ENCODE measurements around the gene MACF1. TPM values are rescaled to one million over a fixed set of nuclear protein-coding genes. Genes with fewer than 3 reads are reported as not detected.

The MACF1 gene
- total RNA-seq, 1 experiment from 2014 or later = 6.2 TPM

GRCh38 chr1:39214998-39215873 is 10.7 kb downstream of the MACF1 start:
- no peaks in the 10 kb centered on the region for H3K36me3 ChIP-seq (ENCODE audit: insufficient read depth, low read length)
- H3K9me2 ChIP-seq (replicated peaks; ENCODE audit: insufficient read depth, low read length) = no peaks in the 10 kb centered on the region
- no peaks in the 10 kb centered on the region for H4K20me1 ChIP-seq (ENCODE audit: insufficient read depth, low read depth, low read length)
- peak overlapping the region; percentile 54 for H3K4me2 ChIP-seq (ENCODE audit: low read depth, low read length, poor library complexity, severe bottlenecking)
- no peak overlapping the region for H3K27ac ChIP-seq (ENCODE audit: low read length)
- H3K9ac ChIP-seq (ENCODE audit: low read length) = no peak overlapping the region
- no peaks in the 10 kb centered on the region for H3K79me2 ChIP-seq (ENCODE audit: low read length)
- peak overlapping the region; percentile 32; the same call in 1 of the 2 replicates for H2AFZ ChIP-seq (ENCODE audit: low read length)
- DNase-seq = peak; percentile 43
- H3K9me3 ChIP-seq (ENCODE audit: low read length) = no peaks in the 10 kb centered on the region
- H3K4me3 ChIP-seq (ENCODE audit: low read length) = peak overlapping the region; percentile 44
- no peaks in the 10 kb centered on the region for H3K27me3 ChIP-seq (ENCODE audit: low read length)
- H3K4me1 ChIP-seq (ENCODE audit: low read length) = peaks cover 22% of the 10 kb centered on the region

- no peak for DNase-seq
- Histone ChIP-seq H3K27me3 (ENCODE audit: low read length) (no peaks in the 10 kb centered on the region), H3K79me2 (ENCODE audit: low read length) (no peaks in the 10 kb centered on the region), H3K9me3 (ENCODE audit: low read length) (no peaks in the 10 kb centered on the region), H3K9ac (ENCODE audit: low read length) (no peak overlapping the region), H3K4me3 (ENCODE audit: low read length) (no peak overlapping the region), H3K4me1 (ENCODE audit: low read length) (peaks cover 22% of the 10 kb centered on the region), H3K9me2 (replicated peaks; ENCODE audit: insufficient read depth, low read length) (no peaks in the 10 kb centered on the region), H3K27ac (ENCODE audit: low read length) (no peak overlapping the region), H2AFZ (ENCODE audit: low read length) (no peak overlapping the region), H4K20me1 (ENCODE audit: insufficient read depth, low read depth, low read length) (no peaks in the 10 kb centered on the region), H3K36me3 (ENCODE audit: insufficient read depth, low read length) (no peaks in the 10 kb centered on the region), H3K4me2 (ENCODE audit: low read depth, low read length, poor library complexity, severe bottlenecking) (no peak overlapping the region)
Observed at GRCh38 chr1:39216771-39217170, 12.3 kb downstream of the MACF1 start.

- Histone ChIP-seq H3K27me3 (ENCODE audit: low read length) (no peaks in the 10 kb centered on the region), H3K4me2 (ENCODE audit: low read depth, low read length, poor library complexity, severe bottlenecking) (no peak overlapping the region), H4K20me1 (ENCODE audit: insufficient read depth, low read depth, low read length) (no peaks in the 10 kb centered on the region), H3K27ac (ENCODE audit: low read length) (no peak overlapping the region), H2AFZ (ENCODE audit: low read length) (no peak overlapping the region), H3K9me2 (replicated peaks; ENCODE audit: insufficient read depth, low read length) (no peaks in the 10 kb centered on the region), H3K4me1 (ENCODE audit: low read length) (peaks cover 5% of the 10 kb centered on the region), H3K9ac (ENCODE audit: low read length) (no peak overlapping the region), H3K36me3 (ENCODE audit: insufficient read depth, low read length) (no peaks in the 10 kb centered on the region), H3K79me2 (ENCODE audit: low read length) (no peaks in the 10 kb centered on the region), H3K4me3 (ENCODE audit: low read length) (no peak overlapping the region), H3K9me3 (ENCODE audit: low read length) (no peaks in the 10 kb centered on the region)
- no peak for DNase-seq
Observed at GRCh38 chr1:39220891-39221870, 16.7 kb downstream of the MACF1 start.

- Histone ChIP-seq H3K4me3 (ENCODE audit: low read length) (no peak overlapping the region), H3K9ac (ENCODE audit: low read length) (no peak overlapping the region), H3K4me1 (ENCODE audit: low read length) (no peaks in the 10 kb centered on the region), H3K27ac (ENCODE audit: low read length) (no peak overlapping the region), H4K20me1 (ENCODE audit: insufficient read depth, low read depth, low read length) (no peaks in the 10 kb centered on the region), H3K27me3 (ENCODE audit: low read length) (no peaks in the 10 kb centered on the region), H2AFZ (ENCODE audit: low read length) (no peak overlapping the region), H3K79me2 (ENCODE audit: low read length) (no peaks in the 10 kb centered on the region), H3K9me2 (replicated peaks; ENCODE audit: insufficient read depth, low read length) (no peaks in the 10 kb centered on the region), H3K9me3 (ENCODE audit: low read length) (no peaks in the 10 kb centered on the region), H3K4me2 (ENCODE audit: low read depth, low read length, poor library complexity, severe bottlenecking) (no peak overlapping the region), H3K36me3 (ENCODE audit: insufficient read depth, low read length) (no peaks in the 10 kb centered on the region)
- no peak for DNase-seq
Observed at GRCh38 chr1:39224295-39224829, 19.9 kb downstream of the MACF1 start.

GRCh38 chr1:39226836-39227235 is 22.3 kb downstream of the MACF1 start:
- no peak for DNase-seq
- H3K27ac ChIP-seq (ENCODE audit: low read length) = no peak overlapping the region
- H4K20me1 ChIP-seq (ENCODE audit: insufficient read depth, low read depth, low read length) = no peaks in the 10 kb centered on the region
- H3K4me3 ChIP-seq (ENCODE audit: low read length) = no peak overlapping the region
- no peaks in the 10 kb centered on the region for H3K9me3 ChIP-seq (ENCODE audit: low read length)
- no peak overlapping the region for H3K9ac ChIP-seq (ENCODE audit: low read length)
- no peak overlapping the region for H2AFZ ChIP-seq (ENCODE audit: low read length)
- H3K36me3 ChIP-seq (ENCODE audit: insufficient read depth, low read length) = no peaks in the 10 kb centered on the region
- no peaks in the 10 kb centered on the region for H3K79me2 ChIP-seq (ENCODE audit: low read length)
- no peaks in the 10 kb centered on the region for H3K4me1 ChIP-seq (ENCODE audit: low read length)
- no peaks in the 10 kb centered on the region for H3K27me3 ChIP-seq (ENCODE audit: low read length)
- H3K4me2 ChIP-seq (ENCODE audit: low read depth, low read length, poor library complexity, severe bottlenecking) = no peak overlapping the region
- H3K9me2 ChIP-seq (replicated peaks; ENCODE audit: insufficient read depth, low read length) = no peaks in the 10 kb centered on the region

- Histone ChIP-seq H2AFZ (ENCODE audit: low read length) (no peak overlapping the region), H3K36me3 (ENCODE audit: insufficient read depth, low read length) (no peaks in the 10 kb centered on the region), H3K9ac (ENCODE audit: low read length) (no peak overlapping the region), H3K9me3 (ENCODE audit: low read length) (no peaks in the 10 kb centered on the region), H3K27me3 (ENCODE audit: low read length) (no peaks in the 10 kb centered on the region), H4K20me1 (ENCODE audit: insufficient read depth, low read depth, low read length) (no peaks in the 10 kb centered on the region), H3K4me3 (ENCODE audit: low read length) (no peak overlapping the region), H3K4me1 (ENCODE audit: low read length) (no peaks in the 10 kb centered on the region), H3K9me2 (replicated peaks; ENCODE audit: insufficient read depth, low read length) (no peaks in the 10 kb centered on the region), H3K27ac (ENCODE audit: low read length) (no peak overlapping the region), H3K79me2 (ENCODE audit: low read length) (no peaks in the 10 kb centered on the region), H3K4me2 (ENCODE audit: low read depth, low read length, poor library complexity, severe bottlenecking) (no peak overlapping the region)
- no peak for DNase-seq
Observed at GRCh38 chr1:39228252-39228651, 23.8 kb downstream of the MACF1 start.

GRCh38 chr1:39229504-39229903 is 25.0 kb downstream of the MACF1 start:
- H3K4me1 ChIP-seq (ENCODE audit: low read length) = no peaks in the 10 kb centered on the region
- H3K9me3 ChIP-seq (ENCODE audit: low read length) = no peaks in the 10 kb centered on the region
- no peaks in the 10 kb centered on the region for H3K36me3 ChIP-seq (ENCODE audit: insufficient read depth, low read length)
- no peaks in the 10 kb centered on the region for H3K9me2 ChIP-seq (replicated peaks; ENCODE audit: insufficient read depth, low read length)
- DNase-seq = no peak
- H2AFZ ChIP-seq (ENCODE audit: low read length) = no peak overlapping the region
- no peak overlapping the region for H3K27ac ChIP-seq (ENCODE audit: low read length)
- no peaks in the 10 kb centered on the region for H4K20me1 ChIP-seq (ENCODE audit: insufficient read depth, low read depth, low read length)
- no peak overlapping the region for H3K4me2 ChIP-seq (ENCODE audit: low read depth, low read length, poor library complexity, severe bottlenecking)
- no peaks in the 10 kb centered on the region for H3K27me3 ChIP-seq (ENCODE audit: low read length)
- no peak overlapping the region for H3K4me3 ChIP-seq (ENCODE audit: low read length)
- H3K79me2 ChIP-seq (ENCODE audit: low read length) = no peaks in the 10 kb centered on the region
- H3K9ac ChIP-seq (ENCODE audit: low read length) = no peak overlapping the region

All from Karpas-422 (cell line).